A673 (cell line): ENCODE measurements around the gene CADPS2.

ENCODE experiments used
- CTCF ChIP-seq: fragments of 300-800, 200-600 bp; sonication (generic); conservative IDR thresholded peaks from 2 replicates; pipeline ENCODE4 v1.5.1; 2017; ENCODE audit warnings: low read depth, mild to moderate bottlenecking, antibody characterized with exemption, low read length, moderate library complexity, mixed read lengths
- EZH2 ChIP-seq: fragments of 200-600 bp; sonication (generic); IDR thresholded peaks from 2 replicates; pipeline ENCODE4 v1.6.1; 2017; ENCODE audit warnings: borderline replicate concordance, low read depth, mild to moderate bottlenecking, mixed read lengths, antibody characterized with exemption, low read length; ENCODE audit not compliant: poor library complexity, severe bottlenecking

GRCh38 chr7:122453432-122453831 lies 432.8 kb downstream of the CADPS2 start:
- TF ChIP-seq CTCF (no peak), EZH2 (no peak)
